ENCODE results near the gene CTPS1. TPM values are rescaled to one million over a fixed set of nuclear protein-coding genes. Genes with fewer than 3 reads are reported as not detected.
A peak's percentile ranks its signal among the peaks of the same experiment; 100 is the strongest.

CTPS1 gene
- total RNA-seq, 2 donors from 2014 or later, result 79.2 to 84.4 TPM

- H3K27ac ChIP-seq, result peak overlapping the region; percentile 67 to 77
- TF ChIP-seq, protein P1, sequence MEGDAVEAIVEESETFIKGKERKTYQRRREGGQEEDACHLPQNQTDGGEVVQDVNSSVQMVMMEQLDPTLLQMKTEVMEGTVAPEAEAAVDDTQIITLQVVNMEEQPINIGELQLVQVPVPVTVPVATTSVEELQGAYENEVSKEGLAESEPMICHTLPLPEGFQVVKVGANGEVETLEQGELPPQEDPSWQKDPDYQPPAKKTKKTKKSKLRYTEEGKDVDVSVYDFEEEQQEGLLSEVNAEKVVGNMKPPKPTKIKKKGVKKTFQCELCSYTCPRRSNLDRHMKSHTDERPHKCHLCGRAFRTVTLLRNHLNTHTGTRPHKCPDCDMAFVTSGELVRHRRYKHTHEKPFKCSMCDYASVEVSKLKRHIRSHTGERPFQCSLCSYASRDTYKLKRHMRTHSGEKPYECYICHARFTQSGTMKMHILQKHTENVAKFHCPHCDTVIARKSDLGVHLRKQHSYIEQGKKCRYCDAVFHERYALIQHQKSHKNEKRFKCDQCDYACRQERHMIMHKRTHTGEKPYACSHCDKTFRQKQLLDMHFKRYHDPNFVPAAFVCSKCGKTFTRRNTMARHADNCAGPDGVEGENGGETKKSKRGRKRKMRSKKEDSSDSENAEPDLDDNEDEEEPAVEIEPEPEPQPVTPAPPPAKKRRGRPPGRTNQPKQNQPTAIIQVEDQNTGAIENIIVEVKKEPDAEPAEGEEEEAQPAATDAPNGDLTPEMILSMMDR (IDR thresholded peaks at IDR 0.05), result no peak
Observed at GRCh38 chr1:40966417-40966816, 13.1 kb upstream of the CTPS1 start.

GRCh38 chr1:40969445-40969844 lies 10.1 kb upstream of the CTPS1 start:
- H3K27me3 ChIP-seq (replicated peaks; ENCODE audit: insufficient read depth), result no peaks in the 10 kb centered on the region
- H3K27ac ChIP-seq, result peak overlapping the region in 1 of 2 donors; percentile 77
- no peaks in the 10 kb centered on the region for H3K9me3 ChIP-seq
- ATAC-seq (ENCODE audit: insufficient number of reproducible peaks, low FRiP score, low read depth) (no peak), DNase-seq (ENCODE audit: low spot score) (no peak)
- H3K36me3 ChIP-seq, result no peaks in the 10 kb centered on the region
- peaks cover 3 to 23% of the 10 kb centered on the region in 2 donors for H3K4me1 ChIP-seq (ENCODE audit: control insufficient read depth in 1 of 2, low read depth in 2 of 2)
- H3K4me3 ChIP-seq, result no peak overlapping the region
- TF ChIP-seq, protein P1 (IDR thresholded peaks at IDR 0.05), result no peak

More at GRCh38 chr1:40966417-40966816, 13.1 kb upstream of the CTPS1 start:
- Histone ChIP-seq H3K4me1 (ENCODE audit: control insufficient read depth in 1 of 2, low read depth in 2 of 2) (peaks cover 3 to 23% of the 10 kb centered on the region in 2 donors), H3K9me3 (no peaks in the 10 kb centered on the region), H3K36me3 (no peaks in the 10 kb centered on the region), H3K4me3 (no peak overlapping the region), H3K27me3 (replicated peaks; ENCODE audit: insufficient read depth) (no peaks in the 10 kb centered on the region)
- ATAC-seq (ENCODE audit: insufficient number of reproducible peaks, low FRiP score, low read depth) (no peak), DNase-seq (ENCODE audit: low spot score) (no peak)

- Histone ChIP-seq H3K27me3 (replicated peaks; ENCODE audit: insufficient read depth) (no peaks in the 10 kb centered on the region), H3K27ac (no peak overlapping the region), H3K36me3 (no peaks in the 10 kb centered on the region), H3K4me1 (ENCODE audit: control insufficient read depth in 1 of 2, low read depth in 2 of 2) (peaks cover 3 to 26% of the 10 kb centered on the region in 2 donors), H3K4me3 (no peak overlapping the region), H3K9me3 (no peaks in the 10 kb centered on the region)
- ATAC-seq (ENCODE audit: insufficient number of reproducible peaks, low FRiP score, low read depth), result no peak
- no peak for DNase-seq (ENCODE audit: low spot score)
- TF ChIP-seq, protein P1 (IDR thresholded peaks at IDR 0.05), result no peak
Observed at GRCh38 chr1:40971966-40972365, 7.5 kb upstream of the CTPS1 start.

- ATAC-seq (ENCODE audit: insufficient number of reproducible peaks, low FRiP score, low read depth), result no peak
- H3K27ac ChIP-seq, result no peak overlapping the region
Observed at GRCh38 chr1:40973912-40974311, 5.6 kb upstream of the CTPS1 start.

GRCh38 chr1:40974945-40975344 lies 4.6 kb upstream of the CTPS1 start:
- ATAC-seq (ENCODE audit: insufficient number of reproducible peaks, low FRiP score, low read depth) (no peak), DNase-seq (ENCODE audit: low spot score) (no peak)
- Histone ChIP-seq H3K27ac (no peak overlapping the region), H3K4me1 (ENCODE audit: control insufficient read depth in 1 of 2, low read depth in 2 of 2) (peaks cover 13 to 27% of the 10 kb centered on the region in 2 donors), H3K4me3 (no peak overlapping the region), H3K27me3 (replicated peaks; ENCODE audit: insufficient read depth) (no peaks in the 10 kb centered on the region), H3K9me3 (no peaks in the 10 kb centered on the region), H3K36me3 (no peaks in the 10 kb centered on the region)
- TF ChIP-seq, protein P1 (IDR thresholded peaks at IDR 0.05), result no peak

More at GRCh38 chr1:40973912-40974311, 5.6 kb upstream of the CTPS1 start:
- Histone ChIP-seq H3K36me3 (no peaks in the 10 kb centered on the region), H3K9me3 (no peaks in the 10 kb centered on the region), H3K4me3 (no peak overlapping the region), H3K4me1 (ENCODE audit: control insufficient read depth in 1 of 2, low read depth in 2 of 2) (peaks cover 13 to 27% of the 10 kb centered on the region in 2 donors), H3K27me3 (replicated peaks; ENCODE audit: insufficient read depth) (no peaks in the 10 kb centered on the region)
- TF ChIP-seq, protein P1 (IDR thresholded peaks at IDR 0.05), result no peak
- no peak for DNase-seq (ENCODE audit: low spot score)
